Liver (tissue), 3 donors: ENCODE results near the gene TRIM45.

Source experiments
- CTCF ChIP-seq: fragments of 150-350 bp; IDR thresholded peaks from 2 replicates; pipeline ENCODE4 v1.5.1; 2017; ENCODE audit warnings: improper control_type of control experiment, low read depth, low read length; ENCODE audit not compliant: missing input control
- EGR1 ChIP-seq, 2 donors: IDR thresholded peaks; 2 replicates each; pipeline ENCODE4 v1.6.1; 2016 to 2018; ENCODE audit warnings: antibody characterized with exemption in 2 of 2, low read depth in 2 of 2
- HNF4A ChIP-seq, 2 donors: conservative IDR thresholded peaks; 2 replicates each; pipeline ENCODE4 v1.6.1; 2016; ENCODE audit warnings: antibody characterized with exemption in 2 of 2, mild to moderate bottlenecking in 2 of 2
- JUND ChIP-seq, 2 donors: IDR thresholded peaks; 2 replicates each; pipeline ENCODE4 v1.6.1; 2016; ENCODE audit warnings: antibody characterized with exemption in 2 of 2
- MAX ChIP-seq: IDR thresholded peaks from 2 replicates; pipeline ENCODE4 v1.6.1; 2016; ENCODE audit warnings: antibody characterized with exemption
- NR2F2 ChIP-seq: IDR thresholded peaks from 2 replicates; pipeline ENCODE4 v1.6.1; 2016; ENCODE audit warnings: antibody characterized with exemption
- RAD21 ChIP-seq, 2 donors: IDR thresholded peaks; 2 replicates each; pipeline ENCODE4 v1.6.1; 2016; ENCODE audit warnings: antibody characterized with exemption in 2 of 2, mild to moderate bottlenecking in 2 of 2
- SP1 ChIP-seq: IDR thresholded peaks from 2 replicates; pipeline ENCODE4 v1.6.1; 2018; ENCODE audit warnings: antibody characterized with exemption, mild to moderate bottlenecking
- TAF1 ChIP-seq: conservative IDR thresholded peaks from 2 replicates; pipeline ENCODE4 v1.6.1; 2016; ENCODE audit warnings: antibody characterized with exemption, mild to moderate bottlenecking
- YY1 ChIP-seq: IDR thresholded peaks from 2 replicates; pipeline ENCODE4 v1.6.1; 2016; ENCODE audit warnings: antibody characterized with exemption, mild to moderate bottlenecking
- donor health status: healthy.
- donor health status: healthy.

DNA sequence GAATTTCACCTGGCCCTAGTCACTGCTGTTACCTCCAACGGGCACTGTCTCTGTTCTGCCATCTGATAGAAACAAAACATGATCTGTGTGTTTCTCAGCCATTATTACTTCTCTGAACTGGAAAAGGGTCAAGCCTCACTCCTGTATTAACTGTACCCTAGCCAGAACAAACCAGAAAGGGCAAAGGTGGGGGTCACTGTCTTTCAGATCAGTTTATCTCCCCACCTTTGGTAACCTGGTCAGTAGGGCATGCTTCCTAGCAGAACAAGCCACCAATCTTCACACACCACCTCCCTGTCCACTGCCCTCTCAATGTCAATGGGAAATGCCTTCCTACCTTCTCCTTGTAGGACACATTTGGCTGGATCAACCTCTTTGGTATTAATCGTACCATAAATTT, 3.9 kb downstream of the TRIM45 start:
- no peak for TF ChIP-seq TAF1
- no peak for TF ChIP-seq CTCF
- TF ChIP-seq JUND (IDR thresholded peaks at IDR 0.05), result no peak
- no peak for TF ChIP-seq RAD21 (IDR thresholded peaks at IDR 0.05)
- no peak for TF ChIP-seq MAX
- TF ChIP-seq YY1, result no peak
- no peak for TF ChIP-seq EGR1 (IDR thresholded peaks at IDR 0.05; ENCODE audit: low read depth in 2 of 2)
- peak; percentile 66 to 88 for TF ChIP-seq HNF4A (conservative IDR thresholded peaks at IDR 0.05)
- peak; percentile 91 for TF ChIP-seq NR2F2
- peak; percentile 47 for TF ChIP-seq SP1
